K562 (cell line): ENCODE measurements around the gene USP12. TPM values are rescaled to one million over a fixed set of nuclear protein-coding genes. Genes with fewer than 3 reads are reported as not detected.

Source experiments
- C11orf30 ChIP-seq: fragments of 450-650 bp; IDR thresholded peaks from 2 replicates; pipeline ENCODE4 v1.6.1; 2016; ENCODE audit warnings: low read depth, mild to moderate bottlenecking
- FOXJ2 ChIP-seq: fragments of 200-800 bp; sonication (Bioruptor generic); IDR thresholded peaks from 2 replicates; pipeline ENCODE4 v1.6.1; 2016; ENCODE audit warnings: missing genetic modification characterization, missing compliant biosample characterization
- GABPB1 ChIP-seq: sonication (generic); formaldehyde crosslinking; IDR thresholded peaks from 2 replicates; pipeline ENCODE4 v1.8.0; 2022; ENCODE audit warnings: mild to moderate bottlenecking, missing genetic modification reagents
- JUN ChIP-seq, 2 experiments: sonication (generic) in 1 of 2; formaldehyde crosslinking in 1 of 2; IDR thresholded peaks; 2 replicates each; pipeline versions ENCODE4 v1.6.1 to v1.8.0; 2012 to 2022; ENCODE audit warnings: borderline replicate concordance in 2 of 2, mild to moderate bottlenecking in 2 of 2, improper control_type of control experiment in 1 of 2, low read depth in 1 of 2, low read length in 1 of 2, missing genetic modification reagents in 1 of 2
- KLF6 ChIP-seq: fragments of 250-450 bp; sonication (Bioruptor Pico); IDR thresholded peaks from 2 replicates; pipeline ENCODE4 v1.4.0; 2020; ENCODE audit warnings: mild to moderate bottlenecking, moderate library complexity, borderline replicate concordance
- MECOM ChIP-seq: fragments of 250-450 bp; sonication (Bioruptor Pico); IDR thresholded peaks from 2 replicates; pipeline ENCODE4 v1.8.0; 2022; ENCODE audit warnings: inconsistent platforms
- MTA3 ChIP-seq: fragments of 450-650 bp; formaldehyde crosslinking; IDR thresholded peaks from 2 replicates; pipeline ENCODE4 v1.6.1; 2017; ENCODE audit warnings: mild to moderate bottlenecking, borderline replicate concordance
- NEUROD1 ChIP-seq: fragments of 150-350 bp; IDR thresholded peaks from 2 replicates; pipeline ENCODE4 v1.6.1; 2014; ENCODE audit warnings: borderline replicate concordance, low read length, low read depth; ENCODE audit not compliant: partially characterized antibody
- NR1H2 ChIP-seq: sonication (generic); formaldehyde crosslinking; IDR thresholded peaks from 2 replicates; pipeline ENCODE4 v1.4.0; 2020; ENCODE audit warnings: mild to moderate bottlenecking, missing genetic modification reagents
- POLR3G ChIP-seq: IDR thresholded peaks from 2 replicates; pipeline ENCODE4 v1.6.1; 2011; ENCODE audit not compliant: insufficient read length, insufficient replicate concordance; ENCODE audit errors: extremely low read depth
- PTBP1 ChIP-seq: fragments of 200-400 bp; formaldehyde crosslinking; IDR thresholded peaks from 2 replicates; pipeline ENCODE4 v1.6.1; 2017; ENCODE audit warnings: low read depth, low read length
- RAD21 ChIP-seq, 2 experiments: fragments of 250-450 bp in 1 of 2; fragments of 450-650 bp in 1 of 2; sonication (Bioruptor Pico) in 1 of 2; formaldehyde crosslinking in 1 of 2; IDR thresholded peaks in 1 of 2; conservative IDR thresholded peaks in 1 of 2; 2 replicates each; pipeline versions ENCODE4 v1.4.0 to v1.8.0; 2020 to 2022; ENCODE audit warnings: mild to moderate bottlenecking in 2 of 2, moderate library complexity in 1 of 2
- TAF1 ChIP-seq: IDR thresholded peaks from 2 replicates; pipeline ENCODE4 v1.6.1; 2011; ENCODE audit warnings: mild to moderate bottlenecking, low read length, moderate library complexity; ENCODE audit not compliant: insufficient read depth, control insufficient read depth, severe bottlenecking; ENCODE audit errors: extremely low read depth
- ZNF384 ChIP-seq: IDR thresholded peaks from 2 replicates; pipeline ENCODE4 v1.6.1; 2012; ENCODE audit warnings: low read depth, low read length, improper control_type of control experiment
- polyA plus RNA-seq, 8 experiments: library from polyadenylated mRNA; depleted of rRNA in 4 of 8; stranded (reverse) in 5 of 8; unstranded in 3 of 8; fragments of >200 nt; fragmentation: Nextera tagmentation in 2 of 8; fragmentation: Illumina TruSeq in 1 of 8; extraction: Ambion mirVana in 2 of 8; extraction: Trizol in 1 of 8; gene quantifications; 2 replicates each; pipeline versions ENCODE4 v1.2.1 to v1.2.3, GENCODE V29; 2011 to 2014; ENCODE audit warnings: inconsistent platforms in 1 of 8, missing spikeins in 1 of 8
- total RNA-seq, 7 experiments: library from RNA; depleted of rRNA in 6 of 7; stranded (reverse); fragments of >200 nt in 6 of 7; fragmentation: Illumina TruSeq in 2 of 7; extraction: Trizol in 2 of 7; gene quantifications; 2 replicates each; pipeline versions ENCODE4 v1.2.1 to v1.2.3, GENCODE V29; 2011 to 2021; ENCODE audit warnings: low replicate concordance in 1 of 7
- TF ChIP-seq, protein P1 (sequence below): sonication (generic); formaldehyde crosslinking; IDR thresholded peaks from 2 replicates; pipeline ENCODE4 v1.5.0; 2020; ENCODE audit warnings: missing genetic modification reagents
- TF ChIP-seq, protein P2 (sequence below): fragments of 250-450 bp; sonication (Bioruptor Pico); IDR thresholded peaks from 2 replicates; pipeline ENCODE4 v1.9.0; 2021; ENCODE audit warnings: mild to moderate bottlenecking
- TF ChIP-seq, protein P3 (sequence below): fragments of 450-650 bp; IDR thresholded peaks from 2 replicates; pipeline ENCODE4 v1.7.1; 2018; ENCODE audit warnings: mild to moderate bottlenecking, low read depth; ENCODE audit not compliant: partially characterized antibody
- TF ChIP-seq, protein P4 (sequence below), 2 experiments: fragments of 200-800 bp in 1 of 2; sonication (Bioruptor generic) in 1 of 2; sonication (generic) in 1 of 2; formaldehyde crosslinking in 1 of 2; IDR thresholded peaks in 1 of 2; conservative IDR thresholded peaks in 1 of 2; 2 replicates each; pipeline versions ENCODE4 v1.5.0 to v1.6.1; 2016 to 2020; ENCODE audit warnings: missing compliant biosample characterization in 1 of 2, missing genetic modification characterization in 1 of 2, missing genetic modification reagents in 1 of 2

USP12 gene
- total and polyA plus RNA-seq, 9 of the 15 experiments (the other 6 are each of a cell fraction or from before 2014, with no cell fraction given), result 1.8 to 20.5 (median 13.3) TPM

DNA sequence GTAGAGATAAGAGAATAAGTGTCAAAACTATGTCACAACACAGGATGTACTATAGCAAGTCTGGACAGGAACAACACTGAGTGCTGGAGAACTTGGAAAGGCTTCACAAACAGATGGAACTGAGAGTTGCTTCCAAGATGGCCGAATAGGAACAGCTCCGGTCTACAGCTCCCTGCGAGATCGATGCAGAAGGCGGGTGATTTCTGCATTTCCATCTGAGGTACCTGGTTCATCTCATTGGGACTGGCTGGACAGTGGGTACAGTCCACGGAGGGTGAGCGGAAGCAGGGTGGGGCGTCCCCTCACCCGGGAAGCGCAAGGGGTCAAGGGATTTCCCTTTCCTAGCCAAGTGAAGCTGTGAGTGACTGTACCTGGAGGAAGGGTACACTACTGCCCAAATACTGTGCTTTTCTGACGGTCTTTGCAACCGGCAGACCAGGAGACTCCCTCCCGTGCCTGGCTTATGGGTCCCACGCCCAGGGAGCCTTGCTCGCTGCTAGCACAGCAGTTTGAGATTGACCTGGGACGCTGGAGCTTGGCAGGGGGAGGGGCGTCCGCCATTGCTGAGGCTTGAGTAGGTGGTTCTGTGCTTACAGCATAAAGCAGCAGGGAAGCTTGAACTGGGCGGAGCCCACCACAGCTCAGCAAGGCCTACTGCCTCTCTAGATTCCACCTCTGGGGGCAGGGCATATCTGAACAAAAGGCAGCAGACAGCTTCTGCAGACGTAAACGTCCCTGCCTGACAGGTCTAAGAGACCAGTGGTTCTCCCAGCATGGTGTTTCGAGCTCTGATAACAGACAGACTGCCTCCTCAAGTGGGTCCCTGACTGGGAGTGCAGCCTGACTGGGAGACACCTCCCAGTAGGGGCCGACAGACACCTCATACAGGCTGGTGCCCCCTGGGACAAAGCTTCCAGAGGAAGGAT lies 46.0 kb downstream of the USP12 start (continued):
- TF ChIP-seq, protein P1, sequence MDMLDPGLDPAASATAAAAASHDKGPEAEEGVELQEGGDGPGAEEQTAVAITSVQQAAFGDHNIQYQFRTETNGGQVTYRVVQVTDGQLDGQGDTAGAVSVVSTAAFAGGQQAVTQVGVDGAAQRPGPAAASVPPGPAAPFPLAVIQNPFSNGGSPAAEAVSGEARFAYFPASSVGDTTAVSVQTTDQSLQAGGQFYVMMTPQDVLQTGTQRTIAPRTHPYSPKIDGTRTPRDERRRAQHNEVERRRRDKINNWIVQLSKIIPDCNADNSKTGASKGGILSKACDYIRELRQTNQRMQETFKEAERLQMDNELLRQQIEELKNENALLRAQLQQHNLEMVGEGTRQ (CRISPR knock-in tag), result no peak
- TF ChIP-seq NEUROD1, result no peak
- no peak for TF ChIP-seq ZNF384
- TF ChIP-seq TAF1, result peak; percentile 37
- TF ChIP-seq NR1H2, result no peak
- TF ChIP-seq RAD21 (CRISPR knock-in tag; conservative IDR thresholded peaks at IDR 0.05 in 1 of 2, IDR thresholded peaks at IDR 0.05 in 1 of 2), result peak; percentile 36 to 72
- no peak for TF ChIP-seq MECOM
- peak; percentile 72; the same call in 1 of the 2 replicates for TF ChIP-seq MTA3
- no peak for TF ChIP-seq JUN (IDR thresholded peaks at IDR 0.05; ENCODE audit: borderline replicate concordance, low read depth, low read length)
- peak; percentile 81; the same call in 1 of the 2 replicates for TF ChIP-seq JUN (CRISPR knock-in tag; IDR thresholded peaks at IDR 0.05; ENCODE audit: borderline replicate concordance)
- TF ChIP-seq C11orf30, result no peak
- no peak; the same call in 1 of the 2 replicates for TF ChIP-seq GABPB1
- TF ChIP-seq POLR3G, result no peak
- TF ChIP-seq FOXJ2, result 0 out of 2 replicates have a peak, but pooled peaks have one; percentile 43
- TF ChIP-seq, protein P2, sequence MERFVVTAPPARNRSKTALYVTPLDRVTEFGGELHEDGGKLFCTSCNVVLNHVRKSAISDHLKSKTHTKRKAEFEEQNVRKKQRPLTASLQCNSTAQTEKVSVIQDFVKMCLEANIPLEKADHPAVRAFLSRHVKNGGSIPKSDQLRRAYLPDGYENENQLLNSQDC (CRISPR knock-in tag), result no peak
- TF ChIP-seq, protein P3, sequence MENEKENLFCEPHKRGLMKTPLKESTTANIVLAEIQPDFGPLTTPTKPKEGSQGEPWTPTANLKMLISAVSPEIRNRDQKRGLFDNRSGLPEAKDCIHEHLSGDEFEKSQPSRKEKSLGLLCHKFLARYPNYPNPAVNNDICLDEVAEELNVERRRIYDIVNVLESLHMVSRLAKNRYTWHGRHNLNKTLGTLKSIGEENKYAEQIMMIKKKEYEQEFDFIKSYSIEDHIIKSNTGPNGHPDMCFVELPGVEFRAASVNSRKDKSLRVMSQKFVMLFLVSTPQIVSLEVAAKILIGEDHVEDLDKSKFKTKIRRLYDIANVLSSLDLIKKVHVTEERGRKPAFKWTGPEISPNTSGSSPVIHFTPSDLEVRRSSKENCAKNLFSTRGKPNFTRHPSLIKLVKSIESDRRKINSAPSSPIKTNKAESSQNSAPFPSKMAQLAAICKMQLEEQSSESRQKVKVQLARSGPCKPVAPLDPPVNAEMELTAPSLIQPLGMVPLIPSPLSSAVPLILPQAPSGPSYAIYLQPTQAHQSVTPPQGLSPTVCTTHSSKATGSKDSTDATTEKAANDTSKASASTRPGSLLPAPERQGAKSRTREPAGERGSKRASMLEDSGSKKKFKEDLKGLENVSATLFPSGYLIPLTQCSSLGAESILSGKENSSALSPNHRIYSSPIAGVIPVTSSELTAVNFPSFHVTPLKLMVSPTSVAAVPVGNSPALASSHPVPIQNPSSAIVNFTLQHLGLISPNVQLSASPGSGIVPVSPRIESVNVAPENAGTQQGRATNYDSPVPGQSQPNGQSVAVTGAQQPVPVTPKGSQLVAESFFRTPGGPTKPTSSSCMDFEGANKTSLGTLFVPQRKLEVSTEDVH, result no peak
- TF ChIP-seq KLF6 (CRISPR knock-in tag), result no peak
- no peak for TF ChIP-seq PTBP1
- TF ChIP-seq, protein P4, sequence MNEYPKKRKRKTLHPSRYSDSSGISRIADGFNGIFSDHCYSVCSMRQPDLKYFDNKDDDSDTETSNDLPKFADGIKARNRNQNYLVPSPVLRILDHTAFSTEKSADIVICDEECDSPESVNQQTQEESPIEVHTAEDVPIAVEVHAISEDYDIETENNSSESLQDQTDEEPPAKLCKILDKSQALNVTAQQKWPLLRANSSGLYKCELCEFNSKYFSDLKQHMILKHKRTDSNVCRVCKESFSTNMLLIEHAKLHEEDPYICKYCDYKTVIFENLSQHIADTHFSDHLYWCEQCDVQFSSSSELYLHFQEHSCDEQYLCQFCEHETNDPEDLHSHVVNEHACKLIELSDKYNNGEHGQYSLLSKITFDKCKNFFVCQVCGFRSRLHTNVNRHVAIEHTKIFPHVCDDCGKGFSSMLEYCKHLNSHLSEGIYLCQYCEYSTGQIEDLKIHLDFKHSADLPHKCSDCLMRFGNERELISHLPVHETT (CRISPR knock-in tag; conservative IDR thresholded peaks at IDR 0.05 in 1 of 2, IDR thresholded peaks at IDR 0.05 in 1 of 2), result peak in 1 of 2 experiments; percentile 52; a peak in 1 of 4 replicates
